Cerebellar nuclear complex (tissue), 1 donor: ENCODE measurements around the gene GNPTAB.

Experiments
- DNase-seq, 2 experiments: peaks; one replicate each; lab custom pipeline; 2025; lab: John Stamatoyannopoulos, UW

GNPTAB gene

DNA sequence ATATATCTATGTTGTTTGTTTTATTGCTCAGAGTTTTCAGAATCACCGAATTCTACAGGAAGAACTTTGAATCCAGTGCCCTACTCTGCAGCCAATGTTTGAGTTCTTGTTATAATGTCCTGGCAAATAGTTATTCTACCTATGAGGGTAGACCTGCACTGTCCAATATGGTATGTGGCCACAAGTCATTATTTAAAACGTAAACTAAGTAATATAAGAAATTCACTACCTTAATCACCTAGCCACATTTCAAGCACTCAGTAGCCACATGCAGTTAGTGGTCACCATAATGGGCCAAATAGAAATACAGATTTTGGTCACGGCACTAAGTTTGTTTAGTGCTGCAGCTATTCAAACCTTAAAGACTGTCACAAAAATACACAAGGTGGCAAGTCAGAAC is 26.4 kb downstream of the GNPTAB start:
- DNase-seq, result no peak

DNA sequence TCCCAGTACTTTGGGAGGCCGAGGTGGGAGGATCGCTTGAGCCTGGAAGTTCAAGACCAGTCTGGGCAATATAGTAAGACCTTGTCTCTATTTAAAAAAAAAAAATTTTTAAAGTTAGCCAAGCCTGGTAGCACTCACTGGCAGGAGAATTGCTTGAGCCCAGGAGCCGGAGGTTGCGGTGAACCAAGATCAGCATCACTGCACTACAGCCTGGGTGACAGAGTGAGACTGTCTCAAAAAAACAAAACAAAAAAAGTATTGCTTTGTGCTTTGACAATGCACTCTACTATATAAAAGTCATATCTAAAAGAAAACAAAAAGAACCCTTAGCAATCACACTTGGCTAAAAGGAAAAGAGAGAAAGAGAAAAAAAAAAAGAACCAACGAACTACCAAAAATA is 26.8 kb downstream of the GNPTAB start:
- DNase-seq, result no peak

DNA sequence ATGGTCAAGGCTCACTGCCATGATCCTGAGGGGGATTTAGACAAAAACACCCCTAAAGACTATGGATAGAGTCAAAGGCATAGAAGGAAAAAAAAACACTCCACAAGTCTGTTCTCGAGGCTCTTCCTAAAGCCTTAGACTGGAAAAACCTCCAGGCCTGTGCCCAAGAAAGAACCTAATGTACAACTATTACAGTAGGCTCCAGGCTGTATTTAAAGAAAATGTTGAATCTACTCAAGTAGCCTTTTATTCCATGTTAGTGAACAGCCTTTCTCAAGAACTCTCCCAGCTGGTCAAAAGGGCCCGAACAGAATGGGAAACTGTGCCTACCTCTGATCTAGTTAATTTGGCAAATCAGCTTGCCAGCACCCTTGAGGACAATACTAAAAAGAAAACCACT is 28.3 kb downstream of the GNPTAB start:
- no peak for DNase-seq

DNA sequence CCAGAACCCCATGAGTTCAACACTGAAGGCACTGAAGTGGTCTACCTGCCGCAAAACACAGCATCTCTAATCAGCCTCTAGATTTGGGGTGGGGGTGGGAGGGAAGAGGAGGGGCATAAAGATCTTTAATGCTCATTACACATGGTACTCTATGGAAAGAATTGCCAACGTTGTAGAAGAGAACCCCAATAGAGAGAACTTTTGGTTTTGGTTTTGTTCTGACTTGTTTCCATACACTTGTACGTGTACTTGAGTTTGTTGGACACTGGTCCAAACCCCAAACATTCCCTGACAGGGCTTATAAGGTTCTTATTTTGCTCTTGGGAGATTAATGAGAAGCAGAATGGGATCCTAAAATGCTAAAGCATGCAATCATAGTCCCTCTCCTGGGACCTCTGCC is 31.0 kb downstream of the GNPTAB start:
- no peak for DNase-seq

DNA sequence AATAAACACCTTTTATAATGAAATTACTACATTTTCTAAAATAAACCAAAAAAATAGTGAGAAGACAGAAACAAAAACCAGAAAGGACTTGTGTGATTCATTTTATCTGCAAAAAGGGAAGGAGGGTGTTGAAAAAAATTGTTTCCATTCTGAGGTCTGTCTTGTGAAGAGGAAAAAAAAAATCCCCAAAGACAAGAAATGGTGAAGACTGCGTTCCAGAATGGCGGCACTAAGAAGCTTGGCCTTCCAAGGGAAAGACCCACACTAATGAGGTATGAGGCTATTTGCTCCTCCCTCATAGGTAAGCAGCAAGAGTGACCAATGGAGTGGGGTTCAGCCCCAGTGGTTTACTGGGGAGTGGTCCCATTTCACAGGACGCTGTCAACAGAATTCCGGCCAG is 35.0 kb downstream of the GNPTAB start:
- no peak for DNase-seq

DNA sequence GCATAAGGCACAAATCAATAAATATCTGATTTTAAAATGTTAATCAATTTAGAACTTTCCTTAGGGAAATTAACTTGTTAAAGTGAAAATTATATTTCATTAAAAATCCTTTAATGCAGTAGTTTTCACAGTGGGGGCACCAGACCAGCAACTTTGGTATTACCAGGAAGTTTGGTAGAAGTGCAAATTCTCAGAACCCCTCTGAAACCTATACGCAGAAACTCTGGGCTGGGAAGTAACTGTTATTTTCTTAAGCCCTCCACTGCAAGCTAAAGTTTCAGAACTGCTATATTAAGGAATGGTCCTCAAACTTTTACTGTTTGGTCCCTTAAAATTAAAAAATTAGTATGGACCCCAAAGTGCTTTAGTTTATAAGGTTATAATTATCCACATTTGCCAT is 35.7 kb downstream of the GNPTAB start:
- DNase-seq, result no peak

DNA sequence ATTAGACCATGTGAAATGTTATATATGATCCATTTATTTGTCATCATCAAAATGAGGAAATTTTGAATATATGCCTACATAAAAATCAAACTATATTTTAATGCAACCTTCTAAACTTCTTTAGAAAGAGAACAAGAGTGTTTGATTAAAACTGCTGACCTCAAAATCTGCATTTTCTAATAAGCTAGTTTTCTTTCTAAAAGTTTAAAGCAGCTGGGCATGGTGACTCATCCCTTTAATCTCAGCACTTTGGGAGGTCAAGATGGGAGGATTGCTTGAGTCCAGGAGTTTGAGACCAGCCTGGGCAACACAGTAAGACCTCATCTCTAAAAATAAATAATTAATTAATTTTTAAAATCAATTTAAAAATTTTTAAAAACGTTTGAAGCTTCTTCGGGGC is 36.2 kb downstream of the GNPTAB start:
- DNase-seq, result no peak

DNA sequence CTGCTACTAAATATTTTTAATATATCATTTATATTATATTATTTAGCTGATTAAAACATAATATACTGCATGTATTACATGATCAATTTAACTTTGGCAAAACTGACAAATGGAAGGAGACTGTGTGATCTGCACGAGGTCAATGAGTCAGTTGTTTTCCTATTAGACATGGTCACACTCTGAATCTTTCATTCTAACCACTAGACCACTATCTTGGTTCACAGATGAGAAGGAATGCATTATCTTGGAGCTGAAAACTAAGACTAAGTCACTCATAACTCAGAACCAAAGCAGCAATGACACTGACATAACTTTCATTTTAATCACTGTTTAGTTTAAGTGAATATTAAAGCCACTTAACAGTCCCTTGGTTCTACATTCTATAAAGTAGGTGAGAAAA is 37.4 kb downstream of the GNPTAB start:
- no peak for DNase-seq

DNA sequence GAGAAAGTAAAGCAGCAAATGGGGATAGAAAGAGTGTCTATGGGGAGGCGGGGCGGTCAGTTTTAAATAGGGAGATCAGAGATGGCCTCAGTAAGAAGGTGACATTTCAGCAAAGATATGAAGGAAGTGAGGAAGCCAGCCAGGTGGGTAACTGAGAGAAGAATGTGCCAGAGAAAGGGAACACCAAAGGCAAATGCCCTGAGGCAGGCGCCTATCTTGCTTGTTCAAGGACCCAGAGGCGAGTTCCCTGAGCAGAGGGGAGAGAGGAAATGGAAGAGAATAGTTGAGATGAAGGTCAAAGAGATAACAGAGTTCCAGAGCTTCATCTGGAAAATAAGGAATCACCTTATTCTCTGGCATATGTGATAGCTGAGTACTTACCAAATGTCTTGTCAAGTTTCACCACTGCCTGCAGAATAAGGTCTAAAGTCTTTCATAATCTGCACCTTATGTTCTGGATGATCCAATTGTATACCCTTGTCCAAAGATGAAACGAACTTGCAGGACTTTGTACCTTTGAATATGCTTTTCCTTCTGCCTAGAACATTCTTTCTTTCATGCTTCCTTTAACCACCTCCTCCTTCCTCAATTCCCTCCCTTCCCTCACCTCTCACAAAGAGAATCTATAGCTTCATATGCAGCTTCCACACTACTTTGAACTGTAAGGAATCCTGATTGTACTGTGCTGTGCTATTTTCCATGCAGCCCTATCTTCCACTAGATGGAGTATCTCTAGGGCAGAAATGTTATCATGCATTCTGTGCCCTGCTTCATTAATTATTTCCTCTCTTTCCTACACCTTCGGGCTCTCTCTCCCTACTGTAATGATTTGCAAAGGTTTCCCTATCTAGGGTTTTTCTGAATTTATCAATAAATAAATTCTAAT is 38.5 kb downstream of the GNPTAB start:
- DNase-seq, result no peak

DNA sequence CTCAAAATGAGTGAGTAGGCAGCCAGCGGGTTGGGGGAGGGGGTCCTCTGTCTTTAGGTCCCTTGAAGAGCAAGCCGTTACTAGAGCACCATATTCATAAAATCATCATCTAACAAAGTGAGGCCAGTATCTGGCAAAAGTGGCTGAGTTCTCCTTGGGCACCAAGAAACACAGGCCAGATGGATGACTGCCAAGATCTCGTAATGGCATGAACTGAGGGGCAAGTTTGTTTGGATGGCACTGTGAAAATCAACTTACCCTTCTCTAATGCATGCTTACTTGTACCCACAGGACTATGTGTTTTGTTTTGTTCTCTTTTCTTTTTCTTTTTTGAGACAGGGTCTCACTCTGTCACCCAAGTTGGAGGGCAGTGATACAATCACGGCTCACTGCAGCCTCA is 41.6 kb downstream of the GNPTAB start:
- no peak for DNase-seq

DNA sequence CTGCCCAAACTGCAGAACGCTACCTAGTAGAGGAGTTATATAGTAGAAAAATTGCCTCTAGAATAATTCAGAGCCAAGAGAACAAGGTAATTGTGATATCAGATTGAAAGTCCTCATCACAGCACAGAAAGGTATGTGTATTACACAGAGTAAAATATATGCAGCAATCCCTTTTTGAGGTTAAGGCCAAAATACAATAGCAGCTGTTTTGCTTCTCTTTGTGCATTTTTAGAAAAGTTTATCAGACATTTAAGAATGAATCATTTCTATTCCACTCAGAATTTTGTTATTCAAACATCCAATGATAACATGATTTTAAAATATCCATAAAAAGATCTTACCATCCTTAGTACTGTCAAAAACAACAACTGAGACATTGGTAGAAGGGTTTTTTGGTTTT is 45.1 kb downstream of the GNPTAB start:
- DNase-seq, result no peak

DNA sequence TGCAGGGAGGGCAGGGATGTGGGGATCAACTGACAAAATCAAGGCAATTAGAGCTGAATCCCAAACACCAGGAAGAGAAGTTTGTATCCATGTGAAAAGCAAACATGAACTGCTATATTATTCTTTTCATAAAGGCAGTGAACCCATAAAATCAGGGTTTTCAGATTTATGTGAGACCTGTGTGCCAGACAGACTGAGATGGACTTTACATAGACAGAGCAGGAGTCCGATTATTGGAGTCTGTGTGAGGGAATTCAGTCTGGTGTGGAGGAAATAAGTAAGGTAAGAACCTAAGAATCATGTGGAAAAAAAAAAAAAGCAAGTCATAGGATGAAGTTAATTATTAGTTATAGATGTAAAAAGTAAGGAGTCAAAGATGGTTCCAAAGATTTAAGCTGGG is 46.4 kb downstream of the GNPTAB start:
- no peak for DNase-seq

DNA sequence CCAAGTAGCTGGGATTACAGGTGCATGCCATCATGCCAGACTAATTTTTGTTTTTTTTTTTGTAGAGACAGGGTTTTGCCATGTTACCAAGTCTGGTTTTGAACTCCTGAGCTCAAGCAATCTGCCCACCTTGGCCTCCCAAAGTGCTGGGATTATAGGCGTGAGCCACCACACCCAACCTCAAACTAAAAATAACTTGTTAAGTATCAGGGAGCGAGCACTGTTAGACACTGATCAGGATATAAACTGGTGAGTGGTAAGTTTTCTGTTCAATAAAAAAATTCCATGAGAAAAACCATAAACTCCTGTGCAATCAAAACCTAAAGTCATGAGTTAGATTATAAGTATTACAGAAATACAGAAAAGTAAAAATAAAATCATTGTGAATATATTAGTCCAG is 46.9 kb downstream of the GNPTAB start:
- DNase-seq, result no peak

DNA sequence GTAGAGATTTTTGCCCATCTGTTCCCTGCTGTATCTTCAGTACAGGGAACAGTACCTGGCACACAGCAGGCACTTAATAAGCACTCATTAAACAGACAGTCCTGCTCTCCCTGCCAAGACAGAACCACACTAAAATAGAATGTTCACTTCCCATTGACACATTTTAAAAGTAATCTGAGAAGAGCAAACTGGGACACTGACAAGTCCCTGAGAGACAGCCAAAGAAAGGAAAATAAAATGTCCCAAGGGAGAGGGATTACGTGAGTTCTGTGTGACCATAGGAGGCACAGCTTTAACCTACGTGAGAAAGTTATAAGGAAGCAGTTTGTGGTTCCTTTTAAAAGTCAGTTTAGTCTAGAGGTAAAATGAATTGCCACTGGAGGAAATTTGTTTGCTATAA is 47.6 kb downstream of the GNPTAB start:
- no peak for DNase-seq

DNA sequence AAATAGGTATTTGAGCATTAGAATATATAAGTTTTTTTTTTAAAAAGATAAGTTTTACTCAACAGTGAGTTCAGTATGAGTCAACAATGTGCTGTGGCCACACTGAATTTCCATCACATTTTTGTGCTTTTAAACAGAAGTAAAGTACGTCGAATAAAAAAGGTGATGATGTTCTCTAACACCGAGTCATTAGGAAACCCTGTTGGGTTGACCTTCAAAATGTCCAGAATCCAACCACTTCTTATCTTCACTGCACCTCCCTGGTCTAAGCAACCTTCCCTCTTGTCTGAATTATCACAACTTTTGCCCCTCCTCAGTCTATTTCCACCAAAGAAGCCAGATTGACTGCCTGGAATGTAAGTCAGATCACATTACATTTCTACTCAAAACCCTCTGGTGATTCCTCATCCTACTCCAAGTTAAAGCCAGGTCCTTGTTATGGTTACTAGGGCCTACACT is 48.5 kb downstream of the GNPTAB start:
- no peak for DNase-seq

DNA sequence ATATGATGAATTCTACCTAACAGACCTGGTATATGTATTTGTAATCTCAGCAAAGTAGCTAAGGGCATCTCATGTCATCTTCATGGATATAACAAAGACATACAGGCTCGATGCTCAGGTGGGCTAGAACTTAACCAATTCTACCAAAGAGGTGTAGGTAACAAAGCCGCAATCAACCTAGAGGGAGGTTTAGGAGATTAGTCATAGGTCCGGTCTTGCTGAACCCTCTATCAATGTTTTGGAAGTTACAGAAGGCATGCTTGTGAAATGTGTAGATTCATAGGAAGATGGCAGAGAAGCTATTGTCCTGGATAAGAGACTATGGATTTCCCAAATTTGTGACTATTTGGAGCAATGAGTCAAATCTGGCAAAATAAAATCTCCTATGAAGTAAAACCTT is 48.9 kb downstream of the GNPTAB start:
- DNase-seq, result no peak

DNA sequence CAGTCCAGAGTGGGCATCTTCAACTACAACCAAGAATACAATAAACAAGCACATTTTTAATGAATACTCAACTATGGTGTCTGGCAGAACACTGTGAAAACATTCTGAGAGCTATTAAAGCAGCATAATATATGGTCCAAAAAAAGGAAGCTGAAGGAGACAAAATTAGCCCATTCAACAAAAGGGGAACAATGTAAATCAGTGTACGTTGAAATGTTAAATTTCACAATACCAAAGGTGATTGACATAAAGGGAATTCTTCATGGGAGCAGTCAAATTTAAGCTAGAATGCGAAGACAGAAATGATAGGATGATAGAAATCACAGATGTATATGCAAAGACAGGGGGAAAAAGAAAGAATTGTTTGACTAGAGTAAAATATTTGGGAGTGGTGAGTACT is 50.2 kb downstream of the GNPTAB start:
- no peak for DNase-seq

DNA sequence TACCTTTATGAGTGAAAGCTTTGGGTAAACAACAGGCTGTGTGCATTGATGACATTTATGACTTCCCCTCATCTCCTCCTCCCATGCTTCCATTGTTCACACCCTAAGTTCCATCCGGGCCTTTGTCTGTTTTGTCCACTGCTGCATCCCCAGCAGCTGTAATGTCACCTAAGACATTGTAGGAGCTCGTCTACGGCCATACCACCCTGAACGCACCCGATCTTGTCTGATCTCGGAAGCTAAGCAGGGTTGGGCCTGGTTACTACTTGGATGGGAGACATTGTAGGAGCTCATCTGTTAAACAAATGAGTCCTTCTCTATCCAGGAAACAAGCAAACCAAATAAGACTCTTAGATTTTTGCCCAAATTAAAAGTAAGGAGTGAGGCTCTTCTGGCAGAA is 51.1 kb downstream of the GNPTAB start:
- no peak for DNase-seq

DNA sequence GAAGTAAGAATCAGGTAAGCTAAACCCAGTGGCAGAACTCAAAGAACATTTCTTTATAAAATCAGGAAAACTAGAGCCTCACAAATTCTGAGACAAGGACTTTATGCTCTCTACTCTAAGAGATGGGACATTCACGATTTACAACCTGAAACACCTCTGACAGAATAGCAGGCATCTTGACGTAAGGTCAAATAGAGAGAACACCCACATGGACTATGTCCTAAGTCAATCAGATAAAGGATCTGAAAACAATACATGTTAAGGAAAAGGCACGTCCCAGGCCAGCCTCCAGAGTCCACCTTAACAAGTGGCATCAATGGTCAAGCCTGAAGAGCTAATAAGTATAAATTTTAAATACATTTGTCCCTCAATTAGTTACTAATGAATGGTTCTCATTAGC is 51.6 kb downstream of the GNPTAB start:
- DNase-seq, result no peak

DNA sequence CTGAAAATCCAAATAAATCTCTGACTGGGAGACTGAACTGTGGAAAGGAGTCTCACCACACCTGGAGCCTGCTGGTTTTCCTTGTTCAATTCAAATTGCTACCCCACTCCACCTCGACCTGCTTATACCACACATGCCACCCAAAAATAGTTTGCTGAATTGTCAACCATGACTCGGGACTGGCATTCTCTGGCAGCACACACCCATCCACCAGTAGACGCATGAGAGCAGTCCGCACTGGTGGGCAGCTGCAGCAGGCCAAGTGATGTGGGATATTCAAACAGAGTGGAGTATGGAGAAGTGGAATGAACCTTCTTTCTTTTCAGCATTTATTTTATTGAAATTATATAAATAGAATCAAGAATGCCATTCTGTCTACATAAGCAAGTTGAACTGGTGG is 52.8 kb downstream of the GNPTAB start:
- DNase-seq, result no peak

DNA sequence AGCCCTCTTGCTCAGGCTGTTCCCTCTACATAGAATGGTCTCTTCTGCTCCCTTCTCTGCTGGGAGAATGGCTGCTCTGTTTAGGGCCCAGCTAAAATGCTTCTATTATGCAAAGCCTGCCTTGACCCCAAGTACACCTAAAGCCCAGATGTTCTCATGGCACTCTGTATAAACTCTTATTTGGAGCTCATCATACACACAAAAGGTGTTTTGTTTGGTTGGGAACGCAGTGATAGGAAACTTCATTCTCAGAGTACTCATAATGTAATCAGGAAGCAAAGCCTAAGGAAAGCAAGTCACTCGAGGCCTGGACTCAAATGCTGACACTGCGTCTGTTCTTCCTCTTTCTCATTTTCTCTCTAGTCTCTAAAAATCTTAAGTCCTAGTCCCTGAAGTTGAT is 53.3 kb downstream of the GNPTAB start:
- DNase-seq, result no peak

DNA sequence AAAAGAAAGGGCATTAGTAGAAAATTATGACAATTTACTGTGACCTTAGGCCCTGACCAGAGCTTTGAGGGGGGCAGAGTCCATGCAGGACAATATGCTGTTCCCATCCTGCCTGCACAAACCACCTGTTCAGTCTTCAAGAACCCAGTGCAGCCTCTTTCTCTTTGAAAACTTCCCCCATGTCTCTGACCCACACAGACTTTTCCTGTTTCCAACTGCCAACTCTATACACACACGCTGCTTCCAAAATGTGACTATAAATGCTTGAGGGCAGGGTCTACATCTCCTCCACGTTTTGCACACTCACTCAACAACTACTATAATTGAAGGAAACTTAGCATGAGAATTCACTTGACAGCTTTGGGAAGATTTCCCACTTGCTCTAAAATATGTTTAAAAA is 54.9 kb downstream of the GNPTAB start:
- DNase-seq, result no peak

DNA sequence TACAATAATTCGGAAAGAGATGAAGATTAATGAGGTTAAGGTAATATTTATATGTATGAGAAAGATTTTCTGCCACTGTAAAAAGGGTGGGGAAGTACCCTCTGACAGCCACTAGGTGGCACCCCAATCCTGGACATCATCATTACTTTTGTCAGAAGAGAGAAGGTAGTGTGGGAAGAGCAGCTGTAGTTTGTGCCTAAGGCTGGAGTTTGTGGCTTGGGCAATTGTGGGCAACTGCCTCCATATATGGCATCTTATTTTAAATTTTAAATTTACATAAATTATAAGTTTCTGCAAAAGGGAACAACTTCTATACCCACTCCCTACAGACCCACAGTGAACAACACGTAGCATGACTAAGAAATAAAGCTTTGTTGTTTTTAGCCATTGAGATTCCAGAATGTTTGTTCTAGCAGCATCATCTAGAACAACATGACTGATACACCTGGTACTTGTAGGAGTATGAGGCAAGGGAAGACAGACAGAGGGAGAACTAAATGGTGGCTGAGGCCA is 57.1 kb downstream of the GNPTAB start:
- peak in 1 of 2 experiments; percentile 25 for DNase-seq
